HepG2 (cell line): ENCODE results near the gene RPL34. TPM values are rescaled to one million over a fixed set of nuclear protein-coding genes. Genes with fewer than 3 reads are reported as not detected.

Experiments
- HNRNPK ChIP-seq: fragments of 200-400 bp; formaldehyde crosslinking; IDR thresholded peaks from 2 replicates; pipeline ENCODE4 v1.6.1; 2018; ENCODE audit warnings: low read length, low read depth, moderate library complexity, mild to moderate bottlenecking; ENCODE audit not compliant: poor library complexity, severe bottlenecking
- KDM5B ChIP-seq: sonication (generic); formaldehyde crosslinking; IDR thresholded peaks from 2 replicates; pipeline ENCODE4 v1.4.0; 2020; ENCODE audit warnings: missing genetic modification reagents, mild to moderate bottlenecking, borderline replicate concordance
- MXD3 ChIP-seq: IDR thresholded peaks from 2 replicates; pipeline ENCODE4 v1.6.1; 2016; ENCODE audit warnings: mild to moderate bottlenecking, missing biosample characterization, missing genetic modification reagents
- NFYB ChIP-seq: sonication (generic); formaldehyde crosslinking; IDR thresholded peaks from 2 replicates; pipeline ENCODE4 v1.4.0; 2020; ENCODE audit warnings: missing genetic modification reagents
- PHB2 ChIP-seq: fragments of 450-650 bp; IDR thresholded peaks from 2 replicates; pipeline ENCODE4 v1.6.1; 2018; ENCODE audit not compliant: partially characterized antibody
- PHF5A ChIP-seq: IDR thresholded peaks from one replicate; pipeline ENCODE4 v1.6.1; 2018; ENCODE audit warnings: low read depth, missing genetic modification reagents; ENCODE audit not compliant: unreplicated experiment
- PHF8 ChIP-seq: sonication (generic); formaldehyde crosslinking; IDR thresholded peaks from 2 replicates; pipeline ENCODE4 v1.5.0; 2020; ENCODE audit warnings: missing genetic modification reagents
- PPARG ChIP-seq: conservative IDR thresholded peaks from 2 replicates; pipeline ENCODE4 v1.6.1; 2016; ENCODE audit warnings: missing biosample characterization, missing genetic modification reagents
- PRPF4 ChIP-seq: fragments of 200-400 bp; formaldehyde crosslinking; IDR thresholded peaks from 2 replicates; pipeline ENCODE4 v1.6.1; 2016; ENCODE audit warnings: low read length, low read depth; ENCODE audit not compliant: poor library complexity, severe bottlenecking
- RORA ChIP-seq: sonication (generic); formaldehyde crosslinking; IDR thresholded peaks from 2 replicates; pipeline ENCODE4 v1.5.0; 2020; ENCODE audit warnings: mild to moderate bottlenecking, missing genetic modification reagents, moderate library complexity
- RXRA ChIP-seq: sonication (generic); formaldehyde crosslinking; IDR thresholded peaks from 2 replicates; pipeline ENCODE4 v1.5.1; 2020; ENCODE audit warnings: missing genetic modification reagents
- SIX4 ChIP-seq: sonication (generic); formaldehyde crosslinking; IDR thresholded peaks from 2 replicates; pipeline ENCODE4 v1.4.0; 2020; ENCODE audit warnings: missing genetic modification reagents
- SMARCC2 ChIP-seq: fragments of 450-650 bp; IDR thresholded peaks from 2 replicates; pipeline ENCODE4 v1.6.1; 2017; ENCODE audit warnings: antibody characterized with exemption, mild to moderate bottlenecking
- TERF1 ChIP-seq: sonication (generic); formaldehyde crosslinking; IDR thresholded peaks from 2 replicates; pipeline ENCODE4 v1.8.0; 2022; ENCODE audit warnings: mild to moderate bottlenecking, missing genetic modification reagents, moderate library complexity
- TFDP1 ChIP-seq: IDR thresholded peaks from 2 replicates; pipeline ENCODE4 v1.6.1; 2016; ENCODE audit warnings: missing compliant biosample characterization, missing genetic modification reagents, borderline replicate concordance
- ZBTB3 ChIP-seq: sonication (generic); formaldehyde crosslinking; IDR thresholded peaks from 2 replicates; pipeline ENCODE4 v1.4.0; 2020; ENCODE audit warnings: low read depth, mild to moderate bottlenecking, moderate library complexity, missing genetic modification reagents, borderline replicate concordance
- ZFP36L2 ChIP-seq: sonication (generic); formaldehyde crosslinking; IDR thresholded peaks from 2 replicates; pipeline ENCODE4 v1.4.0; 2020; ENCODE audit warnings: missing genetic modification reagents
- ZFP90 ChIP-seq: sonication (generic); formaldehyde crosslinking; IDR thresholded peaks from 2 replicates; pipeline ENCODE4 v1.8.0; 2022; ENCODE audit warnings: missing genetic modification reagents, mild to moderate bottlenecking, inconsistent platforms, borderline replicate concordance
- ZNF317 ChIP-seq: sonication (generic); formaldehyde crosslinking; IDR thresholded peaks from 2 replicates; pipeline ENCODE4 v1.5.0; 2020; ENCODE audit warnings: mild to moderate bottlenecking, missing genetic modification reagents
- ZNF468 ChIP-seq: sonication (generic); formaldehyde crosslinking; IDR thresholded peaks from 2 replicates; pipeline ENCODE4 v1.8.0; 2022; ENCODE audit warnings: mild to moderate bottlenecking, moderate library complexity, missing genetic modification reagents
- ZNF747 ChIP-seq: sonication (generic); formaldehyde crosslinking; IDR thresholded peaks from 2 replicates; pipeline ENCODE4 v1.8.1; 2023; ENCODE audit warnings: missing genetic modification reagents, mild to moderate bottlenecking, borderline replicate concordance
- ZNF878 ChIP-seq: sonication (generic); formaldehyde crosslinking; IDR thresholded peaks from 2 replicates; pipeline ENCODE4 v1.8.1; 2023; ENCODE audit warnings: mild to moderate bottlenecking, missing genetic modification reagents, moderate library complexity
- polyA plus RNA-seq, 8 experiments: library from polyadenylated mRNA; depleted of rRNA in 3 of 8; stranded (reverse) in 7 of 8; unstranded in 1 of 8; fragments of >200 nt; fragmentation: Illumina TruSeq in 4 of 8; extraction: Trizol in 4 of 8; gene quantifications; 2 replicates each; pipeline versions ENCODE4 v1.2.1 to v1.2.3, GENCODE V29; 2011 to 2016; ENCODE audit warnings: low read depth in 4 of 8, missing spikeins in 1 of 8, mixed read lengths in 1 of 8; ENCODE audit not compliant: insufficient read depth in 1 of 8
- total RNA-seq, 5 experiments: library from RNA; depleted of rRNA; stranded (reverse); fragments of >200 nt; fragmentation: Illumina TruSeq; extraction: Trizol; gene quantifications; 2 replicates each; pipeline ENCODE4 v1.2.3, GENCODE V29; 2016; ENCODE audit warnings: low read depth in 1 of 5
- TF ChIP-seq, protein P1 (sequence below): sonication (generic); formaldehyde crosslinking; IDR thresholded peaks from 2 replicates; pipeline ENCODE4 v1.5.0; 2020; ENCODE audit warnings: missing genetic modification reagents
- TF ChIP-seq, protein P2 (sequence below): sonication (generic); formaldehyde crosslinking; IDR thresholded peaks from 2 replicates; pipeline ENCODE4 v1.4.0; 2020; ENCODE audit warnings: missing genetic modification reagents

Gene RPL34
- total and polyA plus RNA-seq, 2 of the 13 experiments (the other 11 are each of a cell fraction or from before 2014, with no cell fraction given) = 2,235 to 3,985 TPM

- TF ChIP-seq TFDP1 (CRISPR knock-in tag) (peak; percentile 75; the same call in 1 of the 2 replicates), PRPF4 (no peak), RXRA (CRISPR knock-in tag) (peak; percentile 33; the same call in 1 of the 2 replicates), ZNF878 (CRISPR knock-in tag) (peak; percentile 77), NFYB (CRISPR knock-in tag) (peak; percentile 73), HNRNPK (no peak), SIX4 (no peak), PHF8 (CRISPR knock-in tag) (peak; percentile 94), KDM5B (CRISPR knock-in tag) (peak; percentile 75; the same call in 1 of the 2 replicates), ZFP36L2 (no peak), ZBTB3 (CRISPR knock-in tag) (no peak), PPARG (CRISPR knock-in tag) (0 out of 2 replicates have a peak, but pooled peaks have one; percentile 14), ZNF317 (CRISPR knock-in tag) (peak; percentile 53; the same call in 1 of the 2 replicates), TERF1 (CRISPR knock-in tag) (no peak), PHB2 (no peak), ZNF468 (CRISPR knock-in tag) (no peak), ZNF747 (0 out of 2 replicates have a peak, but pooled peaks have one; percentile 73), RORA (no peak), PHF5A (CRISPR knock-in tag) (no peak), ZFP90 (CRISPR knock-in tag) (0 out of 2 replicates have a peak, but pooled peaks have one; percentile 74), SMARCC2 (no peak), MXD3 (peak; percentile 75)
- TF ChIP-seq, protein P1, sequence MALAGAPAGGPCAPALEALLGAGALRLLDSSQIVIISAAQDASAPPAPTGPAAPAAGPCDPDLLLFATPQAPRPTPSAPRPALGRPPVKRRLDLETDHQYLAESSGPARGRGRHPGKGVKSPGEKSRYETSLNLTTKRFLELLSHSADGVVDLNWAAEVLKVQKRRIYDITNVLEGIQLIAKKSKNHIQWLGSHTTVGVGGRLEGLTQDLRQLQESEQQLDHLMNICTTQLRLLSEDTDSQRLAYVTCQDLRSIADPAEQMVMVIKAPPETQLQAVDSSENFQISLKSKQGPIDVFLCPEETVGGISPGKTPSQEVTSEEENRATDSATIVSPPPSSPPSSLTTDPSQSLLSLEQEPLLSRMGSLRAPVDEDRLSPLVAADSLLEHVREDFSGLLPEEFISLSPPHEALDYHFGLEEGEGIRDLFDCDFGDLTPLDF (CRISPR knock-in tag) = no peak; the same call in 1 of the 2 replicates
- TF ChIP-seq, protein P2, sequence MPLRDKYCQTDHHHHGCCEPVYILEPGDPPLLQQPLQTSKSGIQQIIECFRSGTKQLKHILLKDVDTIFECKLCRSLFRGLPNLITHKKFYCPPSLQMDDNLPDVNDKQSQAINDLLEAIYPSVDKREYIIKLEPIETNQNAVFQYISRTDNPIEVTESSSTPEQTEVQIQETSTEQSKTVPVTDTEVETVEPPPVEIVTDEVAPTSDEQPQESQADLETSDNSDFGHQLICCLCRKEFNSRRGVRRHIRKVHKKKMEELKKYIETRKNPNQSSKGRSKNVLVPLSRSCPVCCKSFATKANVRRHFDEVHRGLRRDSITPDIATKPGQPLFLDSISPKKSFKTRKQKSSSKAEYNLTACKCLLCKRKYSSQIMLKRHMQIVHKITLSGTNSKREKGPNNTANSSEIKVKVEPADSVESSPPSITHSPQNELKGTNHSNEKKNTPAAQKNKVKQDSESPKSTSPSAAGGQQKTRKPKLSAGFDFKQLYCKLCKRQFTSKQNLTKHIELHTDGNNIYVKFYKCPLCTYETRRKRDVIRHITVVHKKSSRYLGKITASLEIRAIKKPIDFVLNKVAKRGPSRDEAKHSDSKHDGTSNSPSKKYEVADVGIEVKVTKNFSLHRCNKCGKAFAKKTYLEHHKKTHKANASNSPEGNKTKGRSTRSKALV (CRISPR knock-in tag) = 0 out of 2 replicates have a peak, but pooled peaks have one; percentile 50
These were observed 30.0 kb downstream of the RPL34 start, which contains the start of gene OSTC (continued) for GRCh38 chr4:108650212-108651013.
